Right lobe of liver (tissue), 6 donors: ENCODE measurements around the gene ZXDB. TPM values are rescaled to one million over a fixed set of nuclear protein-coding genes. Genes with fewer than 3 reads are reported as not detected.
"Not testable (repeated sequence)": the region's sequence is repeated elsewhere in the genome, so short reads cannot be mapped to it uniquely, and the experiment has no call there.

ENCODE experiments used
- ATAC-seq, 4 donors: fragments of 200-7000 bp; cut with Tn5 transposase; one replicate each; pipeline ENCODE4 v1.9.1; 2020; ENCODE audit warnings: mild to moderate bottlenecking in 4 of 4, moderate library complexity in 4 of 4
- DNase-seq, 3 donors: peaks; one replicate each; pipeline ENCODE4 v3.0.0-alpha.2; 2020
- H3K27ac ChIP-seq, 3 donors: fragments of 200-600 bp; one replicate each; pipeline ENCODE4 v1.8.0; 2022
- H3K27me3 ChIP-seq, 2 donors: fragments of 200-600 bp; one replicate each; pipeline ENCODE4 v1.8.0; 2022
- H3K36me3 ChIP-seq, 4 donors: fragments of 200-600 bp; sonication (generic) in 1 of 4; one replicate each; pipeline versions ENCODE4 v1.5.1 to v1.8.0; 2017 to 2022; ENCODE audit warnings: control low read depth in 1 of 4
- H3K4me1 ChIP-seq, 4 donors: fragments of 200-600 bp; sonication (generic) in 1 of 4; one replicate each; pipeline versions ENCODE4 v1.5.1 to v1.8.0; 2017 to 2022; ENCODE audit warnings: control low read depth in 1 of 4
- H3K4me3 ChIP-seq, 3 donors: fragments of 200-600 bp; one replicate each; pipeline ENCODE4 v1.8.0; 2022
- H3K9me3 ChIP-seq, 4 donors: fragments of 200-600 bp; sonication (generic) in 1 of 4; one replicate each; pipeline versions ENCODE4 v1.5.1 to v1.8.0; 2017 to 2022; ENCODE audit warnings: control low read depth in 1 of 4
- CTCF ChIP-seq, 4 donors: fragments of 200-600 bp in 3 of 4; fragments of 450-650 bp in 1 of 4; IDR thresholded peaks; one replicate each; pipeline versions ENCODE4 v1.5.1 to v1.8.0; 2016 to 2022; ENCODE audit warnings: antibody characterized with exemption in 4 of 4, mild to moderate bottlenecking in 2 of 4
- POLR2A ChIP-seq: fragments of 450-650 bp; IDR thresholded peaks from one replicate; pipeline ENCODE4 v1.6.1; 2017; ENCODE audit warnings: antibody characterized with exemption, mild to moderate bottlenecking
- WGBS: methylation state at CpG from one replicate; pipeline ENCODE4 v1.1.6; 2018; ENCODE audit warnings: low coverage, low lambda C conversion rate; ENCODE audit not compliant: insufficient coverage; ENCODE audit errors: missing lambda C conversion rate; 5-methylcytosine and 5-hydroxymethylcytosine counted together
- intact Hi-C, 2 donors: fragments of 100-400 bp; cut with DNase I; formaldehyde crosslinking; loops; one replicate each; pipeline versions ENCODE4 v1.11.2 to v1.14.1; 2022
- long read RNA-seq: library from polyadenylated mRNA; unstranded; transcript quantifications from one replicate; pipeline ENCODE4 v2.0.0, GENCODE V29; 2019
- total RNA-seq, 6 experiments: library from RNA; depleted of rRNA in 2 of 6; stranded (reverse); fragments of >200 nt in 2 of 6; fragmentation: NEBNext Ultra II Directional in 3 of 6; extraction: Animal tissue kit (Norgen Biotek cat#: 25700) in 3 of 6; gene quantifications; one replicate each; pipeline versions ENCODE4 v1.1.0 to v1.2.4, GENCODE V29; 2016 to 2023
- donor health status: DM: no; HTN: yes; CAD: no.
- donor health status: DM: no; HTN: no; CAD: no.
- donor health status: DM: no; HTN: no; CAD: no.
- donor health status: DM: no; HTN: yes; CAD: no.
- donor health status: DM: no; HTN: yes; CAD: no.

The ZXDB gene
- 10 to 100 TPM in 4 of 6 experiments, 1 to 10 TPM in 2; 3.8 to 13.8 (median 11.2) TPM for total RNA-seq
- long read RNA-seq = 0 reads

DNA sequence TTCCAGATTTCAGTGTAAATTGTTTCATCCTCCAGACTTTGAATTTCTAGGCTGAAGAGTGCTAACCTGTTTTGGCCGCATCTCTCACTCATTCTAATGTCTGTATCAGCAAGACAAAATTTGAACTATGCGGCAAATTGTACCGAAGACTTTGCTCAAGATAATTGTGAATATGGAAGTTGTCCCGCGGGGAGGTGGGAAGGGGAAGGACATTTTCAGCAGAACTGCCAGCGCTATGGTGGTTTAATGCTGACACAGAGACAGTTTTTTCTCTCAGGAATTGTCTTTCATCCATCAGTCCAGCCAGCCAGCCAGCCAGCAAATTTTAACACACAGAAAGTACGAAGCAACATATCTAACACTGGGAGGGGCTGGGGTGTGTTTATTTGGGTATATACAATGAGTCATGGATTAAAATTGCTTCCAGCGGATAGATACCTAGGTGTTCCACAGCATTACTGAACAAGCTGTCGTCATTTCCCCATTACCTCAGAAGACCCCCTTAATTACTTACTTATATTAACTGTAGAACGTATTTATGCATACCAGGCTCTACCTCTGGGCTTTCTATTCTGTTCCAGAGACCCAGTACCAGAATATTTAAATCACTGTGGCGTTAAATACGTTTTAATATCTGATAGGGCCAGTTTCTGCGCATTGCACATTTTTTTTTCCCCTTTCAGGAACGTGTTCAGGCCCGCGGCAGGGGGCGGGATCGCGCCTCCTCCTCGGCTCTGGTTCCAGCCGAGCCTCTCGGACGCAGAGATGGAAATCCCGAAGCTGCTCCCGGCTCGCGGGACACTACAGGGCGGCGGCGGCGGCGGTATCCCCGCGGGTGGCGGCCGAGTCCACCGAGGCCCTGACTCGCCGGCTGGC is at the start of gene ZXDB:
TSS of gene ZXDB (plus strand) at position 728 of the 876 bp plus-strand sequence. CDS start at position 766, 38 bp downstream.
- peak; percentile 53 to 71 (median 63) for ATAC-seq
- Histone ChIP-seq H3K27ac (peak within 1 kb of the TSS; percentile 84 to 93 (median 85)), H3K4me3 (peak within 1 kb of the TSS; percentile 39 to 68 (median 56))
- H3K9me3 ChIP-seq, H3K36me3 ChIP-seq, H3K27me3 ChIP-seq, DNase-seq, H3K4me1 ChIP-seq, intact Hi-C loops: not testable (repeated sequence)
- WGBS = 22% methylated on average over 14 of the region's 39 CpGs

GRCh38 chrX:57565198-57565597 is 26.6 kb upstream of the ZXDB start:
- intact Hi-C loops = no loop called here
- H3K4me3 ChIP-seq = no peak overlapping the region
- no peak for ATAC-seq
- H3K27me3 ChIP-seq = no peaks in the 10 kb centered on the region
- WGBS = 40% methylated on average over 2 of the region's 4 CpGs
- no peaks in the 10 kb centered on the region for H3K4me1 ChIP-seq
- no peak overlapping the region for H3K27ac ChIP-seq
- no peak for DNase-seq
- TF ChIP-seq POLR2A (no peak), CTCF (IDR thresholded peaks at IDR 0.05) (no peak)
- H3K36me3 ChIP-seq = no peaks in the 10 kb centered on the region
- no peaks in the 10 kb centered on the region for H3K9me3 ChIP-seq

GRCh38 chrX:57573754-57574153 is 18.1 kb upstream of the ZXDB start:
- H3K4me3 ChIP-seq = no peak overlapping the region
- 0% methylated on average over 1 of the region's 2 CpGs for WGBS
- no peaks in the 10 kb centered on the region for H3K36me3 ChIP-seq
- H3K27ac ChIP-seq = no peak overlapping the region
- H3K4me1 ChIP-seq = no peaks in the 10 kb centered on the region
- intact Hi-C loops = no loop called here
- DNase-seq (no peak), ATAC-seq (peak; percentile 58 to 65 (median 60))
- H3K9me3 ChIP-seq = no peaks in the 10 kb centered on the region
- H3K27me3 ChIP-seq = no peaks in the 10 kb centered on the region
- peak; percentile 36 to 49 (median 44) for TF ChIP-seq CTCF (IDR thresholded peaks at IDR 0.05)
- TF ChIP-seq POLR2A = no peak

DNA sequence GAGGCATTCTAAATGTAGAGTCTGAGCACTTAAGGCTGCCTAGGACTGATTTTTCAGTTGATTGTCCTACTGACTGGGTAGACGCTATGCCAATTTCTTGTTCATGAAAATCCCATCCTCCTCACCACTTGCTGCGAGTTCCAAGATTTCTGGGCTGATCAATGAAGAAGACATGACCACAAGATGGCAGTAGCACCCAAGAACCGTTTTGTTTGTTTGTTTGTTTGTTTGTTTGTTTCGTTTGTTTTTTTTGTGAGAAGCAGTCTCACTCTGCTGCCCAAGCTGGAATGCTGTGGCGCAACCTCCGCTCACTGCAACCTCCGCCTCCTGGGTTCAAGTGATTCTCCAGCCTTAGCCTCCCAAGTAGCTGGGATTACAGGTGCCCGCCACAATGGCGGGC is 8.9 kb upstream of the ZXDB start:
- H3K9me3 ChIP-seq, H3K27ac ChIP-seq, H3K36me3 ChIP-seq, ATAC-seq, DNase-seq, H3K4me3 ChIP-seq, H3K4me1 ChIP-seq, intact Hi-C loops, H3K27me3 ChIP-seq: not testable (repeated sequence)
- TF ChIP-seq CTCF (IDR thresholded peaks at IDR 0.05) = peak; percentile 8 to 45 (median 42)
- WGBS = 56% methylated on average over 9 of the region's 9 CpGs

- H3K4me3 ChIP-seq = no peak overlapping the region
- ATAC-seq = peak in 1 of 4 donors; percentile 34
- H3K27ac ChIP-seq = no peak overlapping the region
- intact Hi-C loops = no loop called here
- H3K36me3 ChIP-seq = no peaks in the 10 kb centered on the region
- DNase-seq = no peak
- H3K9me3 ChIP-seq = no peaks in the 10 kb centered on the region
- H3K4me1 ChIP-seq = no peaks in the 10 kb centered on the region
- no peak for TF ChIP-seq POLR2A
- TF ChIP-seq CTCF (IDR thresholded peaks at IDR 0.05) = no peak
- H3K27me3 ChIP-seq = no peaks in the 10 kb centered on the region
- 45% methylated on average over 5 of the region's 5 CpGs for WGBS
Measured at GRCh38 chrX:57583477-57583876, 8.3 kb upstream of the ZXDB start.
